Ramos (cell line): ENCODE measurements around the gene RNF168.
"Not testable (repeated sequence)": the region's sequence is repeated elsewhere in the genome, so short reads cannot be mapped to it uniquely, and the experiment has no call there.

ENCODE experiments used
- in situ Hi-C: fragments of 300-500 bp; cut with MboI; formaldehyde crosslinking; loops from one replicate; pipeline ENCODE4 v1.14.3; 2022; ENCODE audit warnings: low sequenced_read_pairs; ENCODE audit not compliant: unreplicated experiment

RNF168 gene

GRCh38 chr3:196503196-196504076 is at the start of gene RNF168:
TSS of gene RNF168 (minus strand) at chr3:196503768. CDS start at chr3:196503173, 595 bp downstream.
- in situ Hi-C loops: no loop called here

GRCh38 chr3:196552253-196552652 is 48.7 kb upstream of the RNF168 start:
- in situ Hi-C loops: no loop called here

- in situ Hi-C loops: not testable (repeated sequence)
Observed at GRCh38 chr3:196550172-196550571, 46.6 kb upstream of the RNF168 start.

GRCh38 chr3:196549312-196549711 is 45.7 kb upstream of the RNF168 start:
- in situ Hi-C loops: not testable (repeated sequence)

- in situ Hi-C loops: no loop called here
Observed at GRCh38 chr3:196547067-196547466, 43.5 kb upstream of the RNF168 start.

- in situ Hi-C loops: no loop called here
Observed at GRCh38 chr3:196546537-196546936, 43.0 kb upstream of the RNF168 start.

- in situ Hi-C loops: no loop called here
Observed at GRCh38 chr3:196544491-196544992, 41.0 kb upstream of the RNF168 start.

GRCh38 chr3:196541684-196542445 is 38.3 kb upstream of the RNF168 start:
- in situ Hi-C loops: no loop called here

- in situ Hi-C loops: no loop called here
Observed at GRCh38 chr3:196537319-196537984, 33.9 kb upstream of the RNF168 start.

- in situ Hi-C loops: no loop called here
Observed at GRCh38 chr3:196533260-196533681, 29.7 kb upstream of the RNF168 start.

- in situ Hi-C loops: no loop called here
Observed at GRCh38 chr3:196531418-196531817, 27.9 kb upstream of the RNF168 start.

GRCh38 chr3:196528639-196529233 is 25.2 kb upstream of the RNF168 start:
- in situ Hi-C loops: no loop called here

GRCh38 chr3:196525141-196525540 is 21.6 kb upstream of the RNF168 start:
- in situ Hi-C loops: no loop called here

- in situ Hi-C loops: loop anchor here (5.0 kb wide), 1 partner anchor 267 kb away; no protein-coding TSS in a partner anchor
Observed at GRCh38 chr3:196524527-196524926, 21.0 kb upstream of the RNF168 start.

- in situ Hi-C loops: loop anchor here (5.0 kb wide), 1 partner anchor 267 kb away; no protein-coding TSS in a partner anchor
Observed at GRCh38 chr3:196523841-196524240, 20.3 kb upstream of the RNF168 start.

- in situ Hi-C loops: loop anchor here (5.0 kb wide), 1 partner anchor 264 kb away; no protein-coding TSS in a partner anchor
Observed at GRCh38 chr3:196521291-196521690, 17.7 kb upstream of the RNF168 start.

- in situ Hi-C loops: loop anchor here (5.0 to 10.0 kb wide), 2 partner anchors 262 to 495 kb away; no protein-coding TSS in a partner anchor
Observed at GRCh38 chr3:196519718-196520082, 16.1 kb upstream of the RNF168 start.

GRCh38 chr3:196518966-196519717 is 15.6 kb upstream of the RNF168 start:
- in situ Hi-C loops: loop anchor here (10.0 kb wide), 1 partner anchor 494 kb away; no protein-coding TSS in a partner anchor

GRCh38 chr3:196517919-196518318 is 14.4 kb upstream of the RNF168 start:
- in situ Hi-C loops: loop anchor here (10.0 kb wide), 1 partner anchor 493 kb away; no protein-coding TSS in a partner anchor
